ENCODE data around the gene TAF1D. TPM values are rescaled to one million over a fixed set of nuclear protein-coding genes. Genes with fewer than 3 reads are reported as not detected.

Gene TAF1D
- total RNA-seq, 1 experiment from 2014 or later = 165 TPM

DNA sequence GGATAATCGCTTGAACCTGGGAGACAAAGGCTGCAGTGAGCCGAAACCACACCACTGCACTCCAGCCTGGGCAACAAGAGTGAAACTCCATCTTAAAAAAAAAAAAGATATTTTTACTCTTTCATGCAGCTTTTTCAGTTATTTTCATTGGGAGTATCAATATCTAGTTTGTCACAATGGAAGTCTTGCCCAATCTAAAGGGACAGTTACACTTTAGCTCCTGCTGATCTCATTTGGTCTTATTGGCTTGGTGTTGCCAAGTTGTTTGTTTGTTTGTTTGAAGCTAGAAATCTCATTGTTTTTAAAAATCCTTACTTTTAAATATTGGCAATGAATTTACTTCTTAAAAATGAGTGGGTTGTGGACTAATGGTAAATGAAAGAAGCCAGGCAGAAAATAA lies 55.1 kb downstream of the TAF1D start:
- ChIA-PET POLR2A (interaction anchor here (0.6 kb wide), 2 partner anchors 55 to 1272 kb away, joined by 3 read pairs; partner anchors contain the start of gene C11orf54), CTCF (no interaction called here)
- BruUV-seq (replicated peaks) = no TSS peak
- H3K27me3 ChIP-seq (ENCODE audit: control insufficient read depth, insufficient read depth, low read length) = no peaks in the 10 kb centered on the region
- H3K27ac ChIP-seq (ENCODE audit: low read length) = no peak overlapping the region
- H3K9me3 ChIP-seq (ENCODE audit: control insufficient read depth, insufficient read depth, low read depth, low read length) = no peaks in the 10 kb centered on the region
- no peaks in the 10 kb centered on the region for H3K4me1 ChIP-seq (ENCODE audit: control insufficient read depth, insufficient read depth, low read length)
- H3K4me3 ChIP-seq (ENCODE audit: low read depth in 2 of 2, low read length in 2 of 2) = no peak overlapping the region
- ATAC-seq (no peak), DNase-seq (ENCODE audit: low read depth, low spot score) (no peak)
- H3K36me3 ChIP-seq (ENCODE audit: control insufficient read depth, insufficient read depth, low read length) = peaks cover 53% of the 10 kb centered on the region
- intact Hi-C loops (cut with micrococcal nuclease; ENCODE audit: unreplicated experiment) = no loop called here
- TF ChIP-seq SIN3A (IDR thresholded peaks at IDR 0.05; ENCODE audit: borderline replicate concordance, insufficient read depth, low read depth, low read length) (no peak), POLR2AphosphoS5 (IDR thresholded peaks at IDR 0.05; ENCODE audit: low read depth, low read length) (no peak), TCF7L2 (IDR thresholded peaks at IDR 0.05; ENCODE audit: low read depth, low read length) (no peak)
- TF ChIP-seq, protein P1, sequence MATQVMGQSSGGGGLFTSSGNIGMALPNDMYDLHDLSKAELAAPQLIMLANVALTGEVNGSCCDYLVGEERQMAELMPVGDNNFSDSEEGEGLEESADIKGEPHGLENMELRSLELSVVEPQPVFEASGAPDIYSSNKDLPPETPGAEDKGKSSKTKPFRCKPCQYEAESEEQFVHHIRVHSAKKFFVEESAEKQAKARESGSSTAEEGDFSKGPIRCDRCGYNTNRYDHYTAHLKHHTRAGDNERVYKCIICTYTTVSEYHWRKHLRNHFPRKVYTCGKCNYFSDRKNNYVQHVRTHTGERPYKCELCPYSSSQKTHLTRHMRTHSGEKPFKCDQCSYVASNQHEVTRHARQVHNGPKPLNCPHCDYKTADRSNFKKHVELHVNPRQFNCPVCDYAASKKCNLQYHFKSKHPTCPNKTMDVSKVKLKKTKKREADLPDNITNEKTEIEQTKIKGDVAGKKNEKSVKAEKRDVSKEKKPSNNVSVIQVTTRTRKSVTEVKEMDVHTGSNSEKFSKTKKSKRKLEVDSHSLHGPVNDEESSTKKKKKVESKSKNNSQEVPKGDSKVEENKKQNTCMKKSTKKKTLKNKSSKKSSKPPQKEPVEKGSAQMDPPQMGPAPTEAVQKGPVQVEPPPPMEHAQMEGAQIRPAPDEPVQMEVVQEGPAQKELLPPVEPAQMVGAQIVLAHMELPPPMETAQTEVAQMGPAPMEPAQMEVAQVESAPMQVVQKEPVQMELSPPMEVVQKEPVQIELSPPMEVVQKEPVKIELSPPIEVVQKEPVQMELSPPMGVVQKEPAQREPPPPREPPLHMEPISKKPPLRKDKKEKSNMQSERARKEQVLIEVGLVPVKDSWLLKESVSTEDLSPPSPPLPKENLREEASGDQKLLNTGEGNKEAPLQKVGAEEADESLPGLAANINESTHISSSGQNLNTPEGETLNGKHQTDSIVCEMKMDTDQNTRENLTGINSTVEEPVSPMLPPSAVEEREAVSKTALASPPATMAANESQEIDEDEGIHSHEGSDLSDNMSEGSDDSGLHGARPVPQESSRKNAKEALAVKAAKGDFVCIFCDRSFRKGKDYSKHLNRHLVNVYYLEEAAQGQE (IDR thresholded peaks at IDR 0.05; ENCODE audit: insufficient read depth in 1 of 2, low read depth in 2 of 2, low read length in 1 of 2) = no peak
- TF ChIP-seq, protein P2, sequence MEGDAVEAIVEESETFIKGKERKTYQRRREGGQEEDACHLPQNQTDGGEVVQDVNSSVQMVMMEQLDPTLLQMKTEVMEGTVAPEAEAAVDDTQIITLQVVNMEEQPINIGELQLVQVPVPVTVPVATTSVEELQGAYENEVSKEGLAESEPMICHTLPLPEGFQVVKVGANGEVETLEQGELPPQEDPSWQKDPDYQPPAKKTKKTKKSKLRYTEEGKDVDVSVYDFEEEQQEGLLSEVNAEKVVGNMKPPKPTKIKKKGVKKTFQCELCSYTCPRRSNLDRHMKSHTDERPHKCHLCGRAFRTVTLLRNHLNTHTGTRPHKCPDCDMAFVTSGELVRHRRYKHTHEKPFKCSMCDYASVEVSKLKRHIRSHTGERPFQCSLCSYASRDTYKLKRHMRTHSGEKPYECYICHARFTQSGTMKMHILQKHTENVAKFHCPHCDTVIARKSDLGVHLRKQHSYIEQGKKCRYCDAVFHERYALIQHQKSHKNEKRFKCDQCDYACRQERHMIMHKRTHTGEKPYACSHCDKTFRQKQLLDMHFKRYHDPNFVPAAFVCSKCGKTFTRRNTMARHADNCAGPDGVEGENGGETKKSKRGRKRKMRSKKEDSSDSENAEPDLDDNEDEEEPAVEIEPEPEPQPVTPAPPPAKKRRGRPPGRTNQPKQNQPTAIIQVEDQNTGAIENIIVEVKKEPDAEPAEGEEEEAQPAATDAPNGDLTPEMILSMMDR (IDR thresholded peaks at IDR 0.05) = no peak
- in situ Hi-C loops (cut with HindIII; ENCODE audit: low pct_unique_long_range_greater_than_20kb, low sequenced_read_pairs) = no loop called here

Small RNA genes within 50 kb of the gene (microRNA-seq; reads per million reads assigned to microRNA genes)
- gene MIR1304 (ENCODE audit: unreplicated experiment) = 21.6 reads per million, percentile 39 among the genes with 10 or more reads in this experiment

Other genes starting within 250 kb of the TAF1D start
- 14.1 TPM for gene SMCO4, start 198.1 kb downstream of the TAF1D start, total RNA-seq (2021; ENCODE audit: unreplicated experiment)
- 20.5 TPM for gene CEP295, start 79.8 kb downstream of the TAF1D start, total RNA-seq (2021; ENCODE audit: unreplicated experiment)
- 31.0 TPM for gene C11orf54, start 177 bp upstream of the TAF1D start, total RNA-seq (2021; ENCODE audit: unreplicated experiment)
- 52.4 TPM for gene MED17, start 42.8 kb upstream of the TAF1D start, total RNA-seq (2021; ENCODE audit: unreplicated experiment)
- gene VSTM5, start 109.1 kb upstream of the TAF1D start, total RNA-seq (2021; ENCODE audit: unreplicated experiment) = not detected